SIG-M5 treated with dmso at 0.1 percent for 504 hours (cell line): ENCODE results near the gene SULT1E1.

Experiments
- DNase-seq: peaks from one replicate; lab custom pipeline; 2025; ENCODE audit not compliant: unreplicated experiment; lab: John Stamatoyannopoulos, UW

Gene SULT1E1

DNA sequence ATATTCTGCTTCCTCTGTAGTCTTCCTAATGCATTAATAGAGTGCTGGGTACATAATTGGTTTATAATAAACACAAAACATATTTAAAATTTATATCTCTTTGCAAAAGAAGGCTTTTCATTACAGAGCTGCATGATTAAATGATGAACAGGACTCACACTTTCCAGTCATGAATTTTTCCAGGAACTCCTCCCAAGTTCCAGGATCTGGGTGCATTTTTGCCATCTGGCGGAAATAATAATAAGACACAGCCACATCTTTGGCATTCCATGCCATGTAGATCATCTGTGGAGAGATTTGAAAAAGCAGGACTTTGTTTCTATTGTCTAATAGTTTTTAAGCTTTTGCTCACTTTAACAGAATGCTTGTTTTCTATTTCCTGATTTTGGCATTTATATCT is 59.3 kb downstream of the SULT1E1 start:
- DNase-seq, result no peak

DNA sequence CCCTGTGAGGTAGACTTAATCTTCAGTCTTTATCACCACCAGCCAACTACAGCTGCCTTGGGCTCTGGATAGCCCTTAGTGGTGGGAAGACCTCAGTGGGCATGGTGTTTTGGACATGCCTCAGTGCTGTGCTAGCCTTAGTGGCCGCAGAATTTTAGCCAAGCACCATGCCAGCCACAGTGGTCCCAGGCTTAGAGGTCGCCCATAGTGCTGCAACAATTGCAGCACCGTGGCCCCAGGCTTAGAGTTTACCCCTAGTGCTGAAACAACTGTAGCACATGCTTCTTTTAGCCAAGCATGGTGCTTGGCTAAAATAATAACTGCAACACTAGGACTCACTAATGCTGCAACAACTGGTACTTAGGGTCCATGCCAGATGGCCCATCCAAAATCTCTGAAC is 60.6 kb downstream of the SULT1E1 start:
- DNase-seq, result no peak

DNA sequence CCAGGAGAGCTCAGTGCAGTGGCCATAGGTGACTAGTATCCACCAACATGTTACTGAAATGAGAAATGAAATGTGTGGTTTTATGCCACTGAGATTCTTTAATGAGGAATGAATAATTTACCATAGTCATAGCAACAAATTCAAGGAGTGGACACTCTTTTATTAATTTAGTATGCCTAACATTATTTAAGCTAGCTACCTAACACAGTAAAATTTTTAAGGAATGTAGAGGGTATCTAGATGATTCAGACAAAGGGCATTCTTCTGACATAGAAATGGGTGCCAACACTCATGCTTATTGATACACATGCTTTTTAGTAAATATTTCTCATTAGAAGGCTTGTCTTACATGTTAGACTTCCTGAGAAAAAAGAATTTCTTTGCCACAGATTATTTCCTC is 66.2 kb downstream of the SULT1E1 start:
- no peak for DNase-seq
